HL-60 (cell line): ENCODE results near the gene GAK.

Source experiments
- DNase-seq, 2 experiments: peaks; one replicate each; pipeline ENCODE4 v3.0.0-alpha.2; 2010 to 2020; ENCODE audit warnings: low read depth in 1 of 2, low spot score in 1 of 2
- H3K27ac ChIP-seq: fragments of 250-450 bp; sonication (Bioruptor Pico); replicated peaks from 2 replicates; pipeline ENCODE4 v1.5.1; 2020; ENCODE audit warnings: mild to moderate bottlenecking, moderate library complexity
- H3K27me3 ChIP-seq: fragments of 250-450 bp; sonication (Bioruptor Pico); 2 replicates; pipeline ENCODE4 v1.5.1; 2021; ENCODE audit warnings: mild to moderate bottlenecking, moderate library complexity; ENCODE audit not compliant: insufficient read depth, poor library complexity, severe bottlenecking
- H3K4me3 ChIP-seq: replicated peaks from 2 replicates; pipeline ENCODE4 v1.5.1; 2011; ENCODE audit warnings: mild to moderate bottlenecking, control low read depth, low read length; ENCODE audit not compliant: insufficient read depth
- CTCF ChIP-seq: IDR thresholded peaks from one replicate; pipeline ENCODE4 v1.5.1; 2011; ENCODE audit warnings: low read length, control low read depth, inconsistent platforms; ENCODE audit not compliant: insufficient read depth
- GABPA ChIP-seq: IDR thresholded peaks from 2 replicates; pipeline ENCODE4 v1.6.1; 2012; ENCODE audit warnings: low read depth
- POLR2AphosphoS5 ChIP-seq: IDR thresholded peaks from 2 replicates; pipeline ENCODE4 v1.6.1; 2012; ENCODE audit warnings: low read depth
- REST ChIP-seq: IDR thresholded peaks from 2 replicates; pipeline ENCODE4 v1.6.1; 2012; ENCODE audit warnings: low read depth; ENCODE audit not compliant: insufficient replicate concordance
- SPI1 ChIP-seq: IDR thresholded peaks from 2 replicates; pipeline ENCODE4 v1.6.1; 2012; ENCODE audit warnings: low read depth, mild to moderate bottlenecking, borderline replicate concordance

Gene GAK

GRCh38 chr4:854356-854755, 77.8 kb downstream of the GAK start:
- no peak for DNase-seq
- Histone ChIP-seq H3K4me3 (no peak overlapping the region), H3K27ac (no peak overlapping the region), H3K27me3 (no peaks in the 10 kb centered on the region)
- TF ChIP-seq SPI1: no peak
- no peak for TF ChIP-seq REST
- TF ChIP-seq POLR2AphosphoS5: no peak
- TF ChIP-seq CTCF: no peak
- TF ChIP-seq GABPA: no peak

GRCh38 chr4:853416-853781, 78.7 kb downstream of the GAK start:
- no peak overlapping the region for H3K27ac ChIP-seq
- no peak for DNase-seq
- no peak for TF ChIP-seq REST
- no peak for TF ChIP-seq CTCF
- TF ChIP-seq POLR2AphosphoS5: no peak
- no peak for TF ChIP-seq SPI1
- no peak for TF ChIP-seq GABPA
- H3K27me3 ChIP-seq: no peaks in the 10 kb centered on the region
- H3K4me3 ChIP-seq: no peak overlapping the region

- TF ChIP-seq POLR2AphosphoS5: no peak
- TF ChIP-seq REST: no peak
- no peak for TF ChIP-seq CTCF
- no peak for TF ChIP-seq SPI1
- TF ChIP-seq GABPA: no peak
- Histone ChIP-seq H3K27ac (no peak overlapping the region), H3K4me3 (no peak overlapping the region), H3K27me3 (no peaks in the 10 kb centered on the region)
- DNase-seq: no peak
Observed at GRCh38 chr4:851701-852430, 80.2 kb downstream of the GAK start.
